SK-N-SH treated with all-trans-retinoic acid at 6 μM for 48 hours (cell line): Measurements from ENCODE around the gene SGCA.

Source experiments
- ATAC-seq: fragments of 200-7000 bp; cut with Tn5 transposase; 3 replicates; pipeline ENCODE4 v1.9.1; 2020; ENCODE audit warnings: mild to moderate bottlenecking, moderate library complexity
- ARNTL ChIP-seq: fragments of 450-650 bp; formaldehyde crosslinking; IDR thresholded peaks from 2 replicates; pipeline ENCODE4 v1.5.0; 2020; ENCODE audit warnings: low read depth, mild to moderate bottlenecking, moderate library complexity, borderline replicate concordance
- CREB5 ChIP-seq: fragments of 250-450 bp; sonication (Bioruptor Pico); IDR thresholded peaks from 2 replicates; pipeline ENCODE4 v1.5.1; 2020; ENCODE audit warnings: low read depth, mild to moderate bottlenecking, moderate library complexity
- GLIS3 ChIP-seq: fragments of 250-450 bp; sonication (Bioruptor Pico); IDR thresholded peaks from 2 replicates; pipeline ENCODE4 v1.5.0; 2020; ENCODE audit warnings: mild to moderate bottlenecking, moderate library complexity
- ISL1 ChIP-seq: fragments of 250-450 bp; sonication (Bioruptor Pico); IDR thresholded peaks from 2 replicates; pipeline ENCODE4 v2.1.2; 2022; ENCODE audit warnings: mild to moderate bottlenecking, moderate library complexity
- POU6F1 ChIP-seq: fragments of 250-450 bp; sonication (Bioruptor Pico); IDR thresholded peaks from 2 replicates; pipeline ENCODE4 v1.8.0; 2021; ENCODE audit warnings: low read depth, mild to moderate bottlenecking, moderate library complexity, borderline replicate concordance
- PPARA ChIP-seq: fragments of 250-450 bp; sonication (Bioruptor Pico); IDR thresholded peaks from 2 replicates; pipeline ENCODE4 v1.5.0; 2020; ENCODE audit warnings: mild to moderate bottlenecking, borderline replicate concordance
- RARB ChIP-seq: fragments of 250-450 bp; sonication (Bioruptor Pico); IDR thresholded peaks from 2 replicates; pipeline ENCODE4 v1.8.0; 2021; ENCODE audit warnings: mild to moderate bottlenecking, moderate library complexity
- SNAI2 ChIP-seq: fragments of 250-450 bp; sonication (Bioruptor Pico); IDR thresholded peaks from 2 replicates; pipeline ENCODE4 v1.5.0; 2020; ENCODE audit warnings: mild to moderate bottlenecking, moderate library complexity
- TCF4 ChIP-seq: fragments of 250-450 bp; sonication (Bioruptor Pico); IDR thresholded peaks from 2 replicates; pipeline ENCODE4 v1.8.0; 2021; ENCODE audit warnings: mild to moderate bottlenecking, moderate library complexity, borderline replicate concordance
- TOX ChIP-seq: fragments of 250-450 bp; sonication (Bioruptor Pico); IDR thresholded peaks from 2 replicates; pipeline ENCODE4 v1.8.0; 2021; ENCODE audit warnings: mild to moderate bottlenecking, moderate library complexity, borderline replicate concordance
- TSHZ2 ChIP-seq: fragments of 250-450 bp; sonication (Bioruptor Pico); IDR thresholded peaks from 2 replicates; pipeline ENCODE4 v1.5.0; 2020; ENCODE audit warnings: mild to moderate bottlenecking, moderate library complexity
- ZC3H10 ChIP-seq: fragments of 250-450 bp; sonication (Bioruptor Pico); IDR thresholded peaks from 2 replicates; pipeline ENCODE4 v1.5.1; 2021; ENCODE audit warnings: mild to moderate bottlenecking, moderate library complexity
- ZFP3 ChIP-seq: fragments of 250-450 bp; sonication (Bioruptor Pico); IDR thresholded peaks from 2 replicates; pipeline ENCODE4 v1.5.0; 2020; ENCODE audit warnings: mild to moderate bottlenecking, moderate library complexity
- ZFP30 ChIP-seq: fragments of 450-650 bp; formaldehyde crosslinking; IDR thresholded peaks from 2 replicates; pipeline ENCODE4 v1.5.0; 2022; ENCODE audit warnings: mild to moderate bottlenecking, moderate library complexity
- ZNF565 ChIP-seq: fragments of 450-650 bp; formaldehyde crosslinking; conservative IDR thresholded peaks from 2 replicates; pipeline ENCODE4 v1.5.0; 2020; ENCODE audit warnings: low read depth, mild to moderate bottlenecking, moderate library complexity
- ZNF70 ChIP-seq: fragments of 450-650 bp; formaldehyde crosslinking; IDR thresholded peaks from 2 replicates; pipeline ENCODE4 v1.5.0; 2020; ENCODE audit warnings: mild to moderate bottlenecking, moderate library complexity
- ZNF8 ChIP-seq: fragments of 450-650 bp; formaldehyde crosslinking; IDR thresholded peaks from 2 replicates; pipeline ENCODE4 v1.5.0; 2020; ENCODE audit warnings: mild to moderate bottlenecking, moderate library complexity

Gene SGCA

GRCh38 chr17:50211249-50212120 is 45.7 kb downstream of the SGCA start:
- TF ChIP-seq GLIS3 (CRISPR knock-in tag): no peak
- no peak for TF ChIP-seq ZNF70
- TF ChIP-seq ZNF8: no peak
- no peak for TF ChIP-seq SNAI2 (CRISPR knock-in tag)
- TF ChIP-seq ZC3H10 (CRISPR knock-in tag): no peak
- no peak for TF ChIP-seq RARB (CRISPR knock-in tag)
- TF ChIP-seq POU6F1: no peak
- TF ChIP-seq ZNF565 (CRISPR knock-in tag): no peak
- no peak for TF ChIP-seq PPARA
- no peak for TF ChIP-seq CREB5 (CRISPR knock-in tag)
- TF ChIP-seq ZFP30: no peak
- no peak for TF ChIP-seq TSHZ2
- no peak for ATAC-seq

- no peak for ATAC-seq
Measured at GRCh38 chr17:50212121-50212843, 46.5 kb downstream of the SGCA start.

More at GRCh38 chr17:50212121-50212843, 46.5 kb downstream of the SGCA start:
- no peak for TF ChIP-seq ISL1 (CRISPR knock-in tag)
- no peak for TF ChIP-seq ZFP3 (CRISPR knock-in tag)
- TF ChIP-seq TCF4 (CRISPR knock-in tag): no peak
- TF ChIP-seq ZC3H10 (CRISPR knock-in tag): no peak
- TF ChIP-seq TSHZ2: no peak
- TF ChIP-seq ZNF8: no peak
- TF ChIP-seq ZNF70: no peak
- TF ChIP-seq POU6F1: no peak
- TF ChIP-seq ZNF565 (CRISPR knock-in tag): no peak
- TF ChIP-seq ARNTL: no peak
- no peak for TF ChIP-seq RARB (CRISPR knock-in tag)
- no peak for TF ChIP-seq TOX
